Right lobe of liver (tissue), 4 donors: ENCODE measurements around the gene IL1RAP.

Experiments used
- POLR2A ChIP-seq: fragments of 450-650 bp; IDR thresholded peaks from one replicate; pipeline ENCODE4 v1.6.1; 2017; ENCODE audit warnings: antibody characterized with exemption, mild to moderate bottlenecking
- TF ChIP-seq, protein P1 (sequence below), 4 donors: fragments of 200-600 bp in 3 of 4; fragments of 450-650 bp in 1 of 4; IDR thresholded peaks; one replicate each; pipeline versions ENCODE4 v1.5.1 to v1.8.0; 2016 to 2022; ENCODE audit warnings: antibody characterized with exemption in 4 of 4, mild to moderate bottlenecking in 2 of 4
- donor health status: DM: no; HTN: no; CAD: no.
- donor health status: DM: no; HTN: no; CAD: no.
- donor health status: DM: no; HTN: yes; CAD: no.

DNA sequence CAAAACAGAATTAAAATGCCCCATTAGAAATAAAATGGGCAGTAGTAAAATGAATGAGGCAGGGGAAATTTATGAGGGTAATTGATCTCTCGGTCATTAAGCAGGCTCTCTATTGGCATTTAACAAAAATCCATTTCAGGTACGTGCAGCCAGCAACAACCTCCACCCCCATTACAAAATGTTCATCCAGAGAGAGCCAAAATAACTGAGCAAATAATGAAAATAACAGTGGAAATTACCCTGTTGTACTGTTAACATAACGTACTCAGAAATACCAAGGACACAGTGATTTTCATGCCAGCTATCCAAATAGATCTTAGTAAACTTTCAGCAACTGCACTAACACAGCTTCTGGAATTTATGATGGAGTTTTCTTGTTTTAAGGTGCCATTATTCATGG is 127.7 kb downstream of the IL1RAP start:
- TF ChIP-seq, protein P1, sequence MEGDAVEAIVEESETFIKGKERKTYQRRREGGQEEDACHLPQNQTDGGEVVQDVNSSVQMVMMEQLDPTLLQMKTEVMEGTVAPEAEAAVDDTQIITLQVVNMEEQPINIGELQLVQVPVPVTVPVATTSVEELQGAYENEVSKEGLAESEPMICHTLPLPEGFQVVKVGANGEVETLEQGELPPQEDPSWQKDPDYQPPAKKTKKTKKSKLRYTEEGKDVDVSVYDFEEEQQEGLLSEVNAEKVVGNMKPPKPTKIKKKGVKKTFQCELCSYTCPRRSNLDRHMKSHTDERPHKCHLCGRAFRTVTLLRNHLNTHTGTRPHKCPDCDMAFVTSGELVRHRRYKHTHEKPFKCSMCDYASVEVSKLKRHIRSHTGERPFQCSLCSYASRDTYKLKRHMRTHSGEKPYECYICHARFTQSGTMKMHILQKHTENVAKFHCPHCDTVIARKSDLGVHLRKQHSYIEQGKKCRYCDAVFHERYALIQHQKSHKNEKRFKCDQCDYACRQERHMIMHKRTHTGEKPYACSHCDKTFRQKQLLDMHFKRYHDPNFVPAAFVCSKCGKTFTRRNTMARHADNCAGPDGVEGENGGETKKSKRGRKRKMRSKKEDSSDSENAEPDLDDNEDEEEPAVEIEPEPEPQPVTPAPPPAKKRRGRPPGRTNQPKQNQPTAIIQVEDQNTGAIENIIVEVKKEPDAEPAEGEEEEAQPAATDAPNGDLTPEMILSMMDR (IDR thresholded peaks at IDR 0.05) = no peak
- no peak for TF ChIP-seq POLR2A
